Measurements from ENCODE around the gene RAD51B. TPM values are rescaled to one million over a fixed set of nuclear protein-coding genes. Genes with fewer than 3 reads are reported as not detected.
"Not testable (repeated sequence)": the region's sequence is repeated elsewhere in the genome, so short reads cannot be mapped to it uniquely, and the experiment has no call there.

The RAD51B gene
- total and polyA plus RNA-seq, 8 donors: 1.8 to 30.7 (median 15.3) TPM

DNA sequence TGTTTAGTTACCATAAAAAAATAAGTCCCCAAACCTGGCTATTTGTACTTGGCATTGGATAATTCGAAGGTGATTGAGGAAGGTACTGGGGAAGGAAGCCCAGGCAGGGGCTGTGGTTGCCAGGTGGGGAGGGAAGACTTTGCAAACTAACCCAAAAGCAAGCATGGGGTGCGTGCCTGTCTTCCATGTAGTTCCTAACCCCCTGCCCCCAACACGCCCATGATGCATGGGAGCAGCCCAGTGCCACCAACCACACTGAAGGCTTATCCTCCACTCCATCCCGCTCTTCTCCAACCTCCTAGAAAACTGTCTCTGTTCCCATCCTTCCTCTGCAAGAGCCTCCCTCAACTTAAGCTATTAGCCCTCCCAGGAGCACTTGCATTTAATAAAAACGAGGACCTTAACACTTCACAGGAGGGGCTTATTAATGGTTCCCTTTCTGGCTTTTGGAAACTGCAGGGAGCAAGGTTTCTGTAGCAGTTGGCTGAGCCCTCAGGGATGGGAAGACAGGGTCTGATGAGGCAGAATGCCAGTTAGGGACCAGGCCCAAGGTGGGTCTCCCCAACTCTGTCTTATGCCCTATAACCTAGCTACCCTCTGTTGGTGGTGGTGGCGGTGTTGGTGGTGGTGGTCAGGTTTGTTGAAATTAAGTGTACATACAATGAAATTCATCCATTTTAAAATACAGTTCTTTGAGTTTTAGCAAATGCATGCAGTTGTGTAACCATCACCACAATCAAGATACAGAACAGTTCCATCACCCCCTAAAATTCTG is 877.3 kb downstream of the RAD51B start:
- no peak overlapping the region for H3K27ac ChIP-seq
- H3K9me3 ChIP-seq: no peaks in the 10 kb centered on the region
- TF ChIP-seq POLR2AphosphoS5 (IDR thresholded peaks at IDR 0.05): no peak
- TF ChIP-seq POLR2A (IDR thresholded peaks at IDR 0.05): no peak
- TF ChIP-seq EP300 (IDR thresholded peaks at IDR 0.05): no peak
- TF ChIP-seq, protein P1, sequence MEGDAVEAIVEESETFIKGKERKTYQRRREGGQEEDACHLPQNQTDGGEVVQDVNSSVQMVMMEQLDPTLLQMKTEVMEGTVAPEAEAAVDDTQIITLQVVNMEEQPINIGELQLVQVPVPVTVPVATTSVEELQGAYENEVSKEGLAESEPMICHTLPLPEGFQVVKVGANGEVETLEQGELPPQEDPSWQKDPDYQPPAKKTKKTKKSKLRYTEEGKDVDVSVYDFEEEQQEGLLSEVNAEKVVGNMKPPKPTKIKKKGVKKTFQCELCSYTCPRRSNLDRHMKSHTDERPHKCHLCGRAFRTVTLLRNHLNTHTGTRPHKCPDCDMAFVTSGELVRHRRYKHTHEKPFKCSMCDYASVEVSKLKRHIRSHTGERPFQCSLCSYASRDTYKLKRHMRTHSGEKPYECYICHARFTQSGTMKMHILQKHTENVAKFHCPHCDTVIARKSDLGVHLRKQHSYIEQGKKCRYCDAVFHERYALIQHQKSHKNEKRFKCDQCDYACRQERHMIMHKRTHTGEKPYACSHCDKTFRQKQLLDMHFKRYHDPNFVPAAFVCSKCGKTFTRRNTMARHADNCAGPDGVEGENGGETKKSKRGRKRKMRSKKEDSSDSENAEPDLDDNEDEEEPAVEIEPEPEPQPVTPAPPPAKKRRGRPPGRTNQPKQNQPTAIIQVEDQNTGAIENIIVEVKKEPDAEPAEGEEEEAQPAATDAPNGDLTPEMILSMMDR (IDR thresholded peaks at IDR 0.05): no peak
- H3K36me3 ChIP-seq: no peaks in the 10 kb centered on the region
- intact Hi-C loops (cut with DNase I; ENCODE audit: low total_unique reads): no loop called here
- no peak for DNase-seq
- H3K27me3 ChIP-seq: no peaks in the 10 kb centered on the region
- WGBS, 5 donors: 92 to 98% (median 96%) methylated on average over 6 of the region's 6 CpGs
- no peak overlapping the region for H3K4me3 ChIP-seq
- peaks cover 0 to 7% (median 0%) of the 10 kb centered on the region in 4 donors for H3K4me1 ChIP-seq

- intact Hi-C loops (cut with DNase I; ENCODE audit: low total_unique reads); H3K36me3 ChIP-seq; DNase-seq; H3K27ac ChIP-seq; H3K27me3 ChIP-seq; H3K4me3 ChIP-seq; H3K9me3 ChIP-seq: not testable (repeated sequence)
- H3K4me1 ChIP-seq: peaks cover 0 to 15% (median 2%) of the 10 kb centered on the region in 4 donors
- 82 to 96% (median 94%) methylated on average over 14 of the region's 14 CpGs for whole genome bisulfite sequencing, 5 donors
These were observed 879.2 kb downstream of the RAD51B start for GRCh38 chr14:68698773-68699172.

DNA sequence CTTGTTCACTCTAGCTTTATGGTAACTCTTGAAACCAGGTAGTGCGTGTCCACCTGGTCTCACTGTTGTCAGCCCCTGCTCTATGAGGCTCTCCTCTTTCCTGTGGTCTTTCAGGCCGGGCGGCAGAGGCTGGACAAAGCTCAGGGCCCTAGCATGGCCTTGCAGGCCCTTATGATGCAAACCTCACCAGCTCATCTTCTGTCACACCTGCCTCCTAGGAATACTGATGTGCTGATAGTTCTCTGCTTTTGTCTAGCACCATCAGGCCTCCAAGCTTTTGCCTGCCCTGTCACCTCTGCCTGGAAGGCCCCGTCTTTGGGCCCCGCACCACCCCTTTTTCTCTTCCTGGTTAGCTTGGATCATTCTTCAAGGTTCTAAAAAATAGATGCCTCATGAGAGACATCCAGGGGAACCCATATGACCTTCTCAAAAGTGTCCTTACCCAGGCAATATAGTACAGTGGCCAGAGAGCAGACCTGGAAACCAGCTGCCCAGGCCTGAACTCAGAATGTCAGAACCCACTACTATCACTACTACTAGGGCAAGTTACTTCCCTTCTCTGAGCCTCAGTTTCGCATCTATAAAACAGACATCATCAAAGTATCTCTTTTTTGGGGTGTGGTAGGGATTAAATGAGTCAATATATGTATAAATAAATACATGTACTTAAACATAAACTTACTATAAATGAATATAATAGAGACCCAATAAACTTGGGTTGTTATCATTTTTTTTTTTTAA is 881.6 kb downstream of the RAD51B start:
- Histone ChIP-seq H3K4me3 (no peak overlapping the region), H3K36me3 (no peaks in the 10 kb centered on the region), H3K9me3 (no peaks in the 10 kb centered on the region), H3K27me3 (no peaks in the 10 kb centered on the region), H3K27ac (no peak overlapping the region), H3K4me1 (peaks cover 0 to 27% (median 18%) of the 10 kb centered on the region in 4 donors)
- TF ChIP-seq POLR2A (IDR thresholded peaks at IDR 0.05) (no peak), POLR2AphosphoS5 (IDR thresholded peaks at IDR 0.05) (no peak), EP300 (IDR thresholded peaks at IDR 0.05) (no peak)
- TF ChIP-seq, protein P1 (IDR thresholded peaks at IDR 0.05): no peak
- intact Hi-C loops (cut with DNase I; ENCODE audit: low total_unique reads): no loop called here
- whole genome bisulfite sequencing, 5 donors: 91 to 99% (median 97%) methylated on average over 6 of the region's 6 CpGs
- DNase-seq: no peak

- Histone ChIP-seq H3K4me1 (peaks cover 0 to 36% (median 25%) of the 10 kb centered on the region in 4 donors), H3K36me3 (no peaks in the 10 kb centered on the region), H3K9me3 (no peaks in the 10 kb centered on the region), H3K27me3 (no peaks in the 10 kb centered on the region), H3K27ac (no peak overlapping the region), H3K4me3 (no peak overlapping the region)
- WGBS, 5 donors: 90 to 96% (median 95%) methylated on average over 3 to 4 of the region's 4 CpGs
- no peak for DNase-seq
- intact Hi-C loops (cut with DNase I; ENCODE audit: low total_unique reads): no loop called here
- TF ChIP-seq EP300 (IDR thresholded peaks at IDR 0.05) (no peak), POLR2A (IDR thresholded peaks at IDR 0.05) (no peak), POLR2AphosphoS5 (IDR thresholded peaks at IDR 0.05) (no peak)
- TF ChIP-seq, protein P1 (IDR thresholded peaks at IDR 0.05): no peak
These were observed 882.6 kb downstream of the RAD51B start for GRCh38 chr14:68702135-68702534.
